Endothelial cell of umbilical vein (primary cell): ENCODE results near the gene PLXDC2. TPM values are rescaled to one million over a fixed set of nuclear protein-coding genes. Genes with fewer than 3 reads are reported as not detected.

Source experiments
- BruUV-seq: library from RNA; stranded (reverse); fragments of 400-500 nt; replicated peaks from 2 replicates; lab custom pipeline; 2021; lab: Mats Ljungman, UMichigan
- CTCF ChIA-PET: fragments of 300-600, 350-600 bp; sonication (Branson Sonifier 250); formaldehyde crosslinking; loops from one replicate; lab custom pipeline; 2021; ENCODE audit warnings: antibody characterized with exemption, inconsistent platforms; lab: Charles Lee
- POLR2A ChIA-PET: fragments of 300-600, 350-600 bp; sonication (Branson Sonifier 250); formaldehyde crosslinking; loops from one replicate; lab custom pipeline; 2021; ENCODE audit warnings: antibody characterized with exemption, inconsistent platforms; lab: Charles Lee
- DNase-seq: peaks from one replicate; pipeline ENCODE4 v3.0.0-alpha.2; 2011; ENCODE audit warnings: low read depth, low spot score
- FAIRE-seq: peaks from 2 replicates; lab custom pipeline; 2011; peaks lifted over from hg19 to GRCh38; lab: Jason Lieb, UNC
- H2AFZ ChIP-seq: 2 replicates; pipeline ENCODE4 v1.6.0; 2012; ENCODE audit warnings: low read depth, low read length, control low read depth, inconsistent platforms
- H3K27ac ChIP-seq: 2 replicates; pipeline ENCODE4 v1.5.1; 2011; ENCODE audit warnings: low read depth, mild to moderate bottlenecking, control low read depth, low read length, moderate library complexity; ENCODE audit not compliant: insufficient read depth
- H3K27me3 ChIP-seq, 2 experiments: 2 replicates each; pipeline versions ENCODE4 v1.6.0 to v1.6.1; 2011; ENCODE audit warnings: low read length in 2 of 2, mixed read lengths in 1 of 2; ENCODE audit not compliant: control insufficient read depth in 2 of 2, insufficient read depth in 2 of 2
- H3K36me3 ChIP-seq, 2 experiments: 2 replicates in 1 of 2; 3 replicates in 1 of 2; pipeline ENCODE4 v1.5.1; 2011; ENCODE audit warnings: low read length in 2 of 2, mild to moderate bottlenecking in 1 of 2, moderate library complexity in 1 of 2; ENCODE audit not compliant: control insufficient read depth in 2 of 2, insufficient read depth in 2 of 2; ENCODE audit errors: extremely low read depth in 1 of 2
- H3K4me1 ChIP-seq: 3 replicates; pipeline ENCODE4 v1.5.1; 2011; ENCODE audit warnings: mild to moderate bottlenecking, low read length; ENCODE audit not compliant: control insufficient read depth, insufficient read depth; ENCODE audit errors: extremely low read depth
- H3K4me2 ChIP-seq: 2 replicates; pipeline ENCODE4 v1.6.1; 2011; ENCODE audit warnings: low read length, control low read depth, mixed read lengths; ENCODE audit not compliant: insufficient read depth
- H3K4me3 ChIP-seq, 3 experiments: fragments of 200-600 bp in 1 of 3; sonication (generic), shearing (Covaris generic) in 1 of 3; replicated peaks in 1 of 3; 2 replicates each; pipeline ENCODE4 v1.5.1; 2011 to 2016; ENCODE audit warnings: control low read depth in 3 of 3, low read length in 3 of 3, mild to moderate bottlenecking in 2 of 3, inconsistent platforms in 1 of 3, low read depth in 1 of 3, moderate library complexity in 1 of 3; ENCODE audit not compliant: insufficient read depth in 1 of 3
- H3K79me2 ChIP-seq: 2 replicates; pipeline ENCODE4 v1.6.0; 2012; ENCODE audit warnings: low read length, inconsistent platforms; ENCODE audit not compliant: control insufficient read depth, insufficient read depth
- H3K9ac ChIP-seq: replicated peaks from 2 replicates; pipeline ENCODE3; 2011; ENCODE audit warnings: low read length, control low read depth; ENCODE audit not compliant: insufficient read depth; ENCODE audit errors: extremely low read depth
- H3K9me1 ChIP-seq: replicated peaks from 3 replicates; pipeline ENCODE4 v1.6.0; 2011; ENCODE audit warnings: mild to moderate bottlenecking, low read length; ENCODE audit not compliant: control insufficient read depth, insufficient read depth; ENCODE audit errors: extremely low read depth
- H3K9me3 ChIP-seq: replicated peaks from 2 replicates; pipeline ENCODE4 v1.5.1; 2012; ENCODE audit warnings: low read length, inconsistent platforms; ENCODE audit not compliant: control insufficient read depth, insufficient read depth
- H4K20me1 ChIP-seq: replicated peaks from 2 replicates; pipeline ENCODE3; 2011; ENCODE audit warnings: mild to moderate bottlenecking, low read length; ENCODE audit not compliant: control insufficient read depth, insufficient read depth; ENCODE audit errors: extremely low read depth
- CTCF ChIP-seq, 2 donors: IDR thresholded peaks; 1 replicate in 1 of 2; 2 replicates in 1 of 2; pipeline ENCODE4 v1.5.1; 2011; ENCODE audit warnings: low read length in 2 of 2, mild to moderate bottlenecking in 2 of 2, moderate library complexity in 2 of 2, control low read depth in 1 of 2, inconsistent platforms in 1 of 2, low read depth in 1 of 2; ENCODE audit not compliant: insufficient read depth in 1 of 2; ENCODE audit errors: extremely low read depth in 1 of 2
- EZH2 ChIP-seq: IDR thresholded peaks from 2 replicates; pipeline ENCODE4 v1.6.1; 2012; ENCODE audit warnings: borderline replicate concordance, low read depth, mild to moderate bottlenecking, moderate library complexity, low read length, inconsistent platforms; ENCODE audit not compliant: severe bottlenecking
- FOS ChIP-seq: IDR thresholded peaks from 2 replicates; pipeline ENCODE4 v1.6.1; 2011; ENCODE audit warnings: mild to moderate bottlenecking, low read length, moderate library complexity, borderline replicate concordance; ENCODE audit not compliant: insufficient read depth
- GATA2 ChIP-seq: IDR thresholded peaks from 2 replicates; pipeline ENCODE4 v1.7.0; 2011; ENCODE audit warnings: low read depth, mild to moderate bottlenecking, moderate library complexity, mixed read lengths, low read length; ENCODE audit not compliant: insufficient read length, insufficient read depth
- JUN ChIP-seq: IDR thresholded peaks from 2 replicates; pipeline ENCODE4 v1.6.1; 2011; ENCODE audit warnings: borderline replicate concordance, low read depth; ENCODE audit not compliant: insufficient read length, insufficient read depth
- MYC ChIP-seq: IDR thresholded peaks from one replicate; pipeline ENCODE4 v1.6.1; 2011; ENCODE audit warnings: mild to moderate bottlenecking, low read depth, low read length
- POLR2A ChIP-seq: IDR thresholded peaks from 2 replicates; pipeline ENCODE4 v1.6.1; 2012; ENCODE audit warnings: low read depth, mild to moderate bottlenecking, control low read depth, low read length
- POLR2AphosphoS5 ChIP-seq: IDR thresholded peaks from 2 replicates; pipeline ENCODE4 v1.6.1; 2012; ENCODE audit warnings: low read depth, mild to moderate bottlenecking, control low read depth, low read length, moderate library complexity; ENCODE audit not compliant: insufficient read depth
- dilution Hi-C: fragments of 300-500 bp; cut with MboI; formaldehyde crosslinking; loops from one replicate; pipeline ENCODE4 v1.15.0; 2019; ENCODE audit warnings: low sequenced_read_pairs; ENCODE audit not compliant: extremely low pct_ligation_motif_present
- intact Hi-C: fragments of 100-400 bp; cut with micrococcal nuclease; formaldehyde crosslinking; loops from one replicate; pipeline ENCODE4 v1.10.0; 2022
- polyA plus RNA-seq, 4 experiments: library from polyadenylated mRNA; depleted of rRNA in 3 of 4; stranded (reverse) in 3 of 4; unstranded in 1 of 4; fragments of >200 nt; gene quantifications; 2 replicates each; pipeline versions ENCODE4 v1.2.1 to v1.2.3, GENCODE V29; 2011 to 2012; ENCODE audit warnings: missing spikeins in 1 of 4
- total RNA-seq: library from RNA; stranded (reverse); gene quantifications from 2 replicates; pipeline ENCODE4 v1.2.3, GENCODE V29; 2021
- TF ChIP-seq, protein P1 (sequence below): IDR thresholded peaks from 2 replicates; pipeline ENCODE4 v1.6.1; 2011; ENCODE audit not compliant: insufficient read depth, insufficient read length

PLXDC2 gene
- total and polyA plus RNA-seq, 2 donors (not counting 3 experiments of a cell fraction or from before 2014, with no cell fraction given): 0.32 to 1.2 TPM

- no TSS peak for BruUV-seq
- Histone ChIP-seq H3K27me3 (no peaks in the 10 kb centered on the region), H3K9me1 (no peaks in the 10 kb centered on the region), H3K36me3 (no peaks in the 10 kb centered on the region), H2AFZ (no peak overlapping the region), H3K4me2 (no peak overlapping the region), H3K9me3 (no peaks in the 10 kb centered on the region), H3K79me2 (no peaks in the 10 kb centered on the region), H3K27ac (no peak overlapping the region), H3K9ac (no peak overlapping the region), H3K4me1 (no peaks in the 10 kb centered on the region), H4K20me1 (no peaks in the 10 kb centered on the region), H3K4me3 (no peak overlapping the region)
- FAIRE-seq (no peak), DNase-seq (no peak)
- POLR2A ChIA-PET: no interaction called here
- TF ChIP-seq JUN: no peak
- TF ChIP-seq EZH2: no peak
- dilution Hi-C loops (no loop called here), intact Hi-C loops (no loop called here)
- CTCF ChIA-PET: interaction anchor here (1.4 kb wide), 1 partner anchor 9 kb away, joined by 6 read pairs; no protein-coding TSS in a partner anchor
These were observed 12.2 kb downstream of the PLXDC2 start for GRCh38 chr10:19828278-19829049.

- ChIA-PET POLR2A (no interaction called here), CTCF (no interaction called here)
- no peak for FAIRE-seq
These were observed 16.5 kb downstream of the PLXDC2 start for GRCh38 chr10:19832699-19833098.

More at GRCh38 chr10:19832699-19833098, 16.5 kb downstream of the PLXDC2 start:
- Histone ChIP-seq H3K4me1 (no peaks in the 10 kb centered on the region), H3K4me3 (no peak overlapping the region), H3K79me2 (no peaks in the 10 kb centered on the region), H3K9me3 (no peaks in the 10 kb centered on the region), H3K36me3 (no peaks in the 10 kb centered on the region), H3K27me3 (no peaks in the 10 kb centered on the region), H3K4me2 (no peak overlapping the region), H3K9me1 (no peaks in the 10 kb centered on the region), H3K9ac (no peak overlapping the region), H4K20me1 (no peaks in the 10 kb centered on the region), H2AFZ (no peak overlapping the region), H3K27ac (no peak overlapping the region)
- dilution Hi-C loops (no loop called here), intact Hi-C loops (no loop called here)
- DNase-seq: no peak
- BruUV-seq: no TSS peak
- no peak for TF ChIP-seq GATA2
- no peak for TF ChIP-seq POLR2A
- no peak for TF ChIP-seq EZH2
- TF ChIP-seq, protein P1, sequence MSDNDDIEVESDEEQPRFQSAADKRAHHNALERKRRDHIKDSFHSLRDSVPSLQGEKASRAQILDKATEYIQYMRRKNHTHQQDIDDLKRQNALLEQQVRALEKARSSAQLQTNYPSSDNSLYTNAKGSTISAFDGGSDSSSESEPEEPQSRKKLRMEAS: no peak
- TF ChIP-seq MYC: no peak
- TF ChIP-seq JUN: no peak
- no peak for TF ChIP-seq CTCF (IDR thresholded peaks at IDR 0.05; ENCODE audit: extremely low read depth in 1 of 2, insufficient read depth in 1 of 2, low read depth in 1 of 2, low read length in 2 of 2)
- no peak for TF ChIP-seq POLR2AphosphoS5
- TF ChIP-seq FOS: no peak
